ENCODE measurements around the gene ZBTB7C. TPM values are rescaled to one million over a fixed set of nuclear protein-coding genes. Genes with fewer than 3 reads are reported as not detected.

ZBTB7C gene
- polyA plus RNA-seq, 1 donor (not counting 4 experiments of a cell fraction or from before 2014, with no cell fraction given) = 0.58 TPM

DNA sequence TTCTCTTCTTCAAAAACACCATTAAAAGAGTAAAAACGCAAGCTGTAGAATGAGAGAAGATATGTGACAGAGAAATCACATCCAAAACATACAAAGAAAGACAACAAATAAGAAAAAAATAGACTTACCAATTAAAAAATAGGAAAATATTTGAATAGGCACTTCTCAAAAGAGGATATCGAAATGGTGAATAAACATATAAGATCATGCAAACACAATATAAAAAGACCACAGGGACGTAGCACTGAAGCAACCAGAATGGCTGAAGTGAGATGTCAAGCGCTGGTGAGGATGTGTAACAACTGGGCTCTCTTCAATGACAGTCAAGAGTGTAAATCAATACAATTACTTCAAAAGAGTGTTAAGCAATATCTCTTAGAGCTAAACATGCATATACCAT lies 202.3 kb downstream of the ZBTB7C start:
- H3K9me1 ChIP-seq (ENCODE audit: control insufficient read depth, extremely low read depth, insufficient read depth, low read length) = no peaks in the 10 kb centered on the region
- H3K4me3 ChIP-seq (ENCODE audit: control insufficient read depth in 2 of 3, extremely low read depth in 1 of 3, insufficient read depth in 2 of 3, low read depth in 1 of 3, low read length in 3 of 3) = no peak overlapping the region
- FAIRE-seq (no peak), DNase-seq (ENCODE audit: low read depth, low spot score) (no peak)
- no peak overlapping the region for H2AFZ ChIP-seq (ENCODE audit: control insufficient read depth, low read length)
- TF ChIP-seq EZH2 (IDR thresholded peaks at IDR 0.05; ENCODE audit: low read length) = no peak
- TF ChIP-seq, protein P1, sequence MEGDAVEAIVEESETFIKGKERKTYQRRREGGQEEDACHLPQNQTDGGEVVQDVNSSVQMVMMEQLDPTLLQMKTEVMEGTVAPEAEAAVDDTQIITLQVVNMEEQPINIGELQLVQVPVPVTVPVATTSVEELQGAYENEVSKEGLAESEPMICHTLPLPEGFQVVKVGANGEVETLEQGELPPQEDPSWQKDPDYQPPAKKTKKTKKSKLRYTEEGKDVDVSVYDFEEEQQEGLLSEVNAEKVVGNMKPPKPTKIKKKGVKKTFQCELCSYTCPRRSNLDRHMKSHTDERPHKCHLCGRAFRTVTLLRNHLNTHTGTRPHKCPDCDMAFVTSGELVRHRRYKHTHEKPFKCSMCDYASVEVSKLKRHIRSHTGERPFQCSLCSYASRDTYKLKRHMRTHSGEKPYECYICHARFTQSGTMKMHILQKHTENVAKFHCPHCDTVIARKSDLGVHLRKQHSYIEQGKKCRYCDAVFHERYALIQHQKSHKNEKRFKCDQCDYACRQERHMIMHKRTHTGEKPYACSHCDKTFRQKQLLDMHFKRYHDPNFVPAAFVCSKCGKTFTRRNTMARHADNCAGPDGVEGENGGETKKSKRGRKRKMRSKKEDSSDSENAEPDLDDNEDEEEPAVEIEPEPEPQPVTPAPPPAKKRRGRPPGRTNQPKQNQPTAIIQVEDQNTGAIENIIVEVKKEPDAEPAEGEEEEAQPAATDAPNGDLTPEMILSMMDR (optimal IDR thresholded peaks at IDR 0.05 in 1 of 3, IDR thresholded peaks at IDR 0.05 in 1 of 3, conservative IDR thresholded peaks at IDR 0.05 in 1 of 3; ENCODE audit: extremely low read depth in 1 of 3, insufficient read depth in 2 of 3, low read length in 3 of 3) = no peak
- H3K79me2 ChIP-seq (ENCODE audit: control insufficient read depth, insufficient read depth, low read length) = no peaks in the 10 kb centered on the region
- no peak overlapping the region for H3K9ac ChIP-seq (ENCODE audit: control insufficient read depth, extremely low read depth, insufficient read depth, low read length)
- no peaks in the 10 kb centered on the region for H4K20me1 ChIP-seq (ENCODE audit: control insufficient read depth, extremely low read depth, insufficient read depth, low read length)
- H3K36me3 ChIP-seq (ENCODE audit: control insufficient read depth in 2 of 2, extremely low read depth in 1 of 2, insufficient read depth in 2 of 2, low read length in 2 of 2) = no peaks in the 10 kb centered on the region
- H3K27me3 ChIP-seq (ENCODE audit: control insufficient read depth, extremely low read depth, insufficient read depth, low read length) = no peaks in the 10 kb centered on the region
- no peaks in the 10 kb centered on the region for H3K9me3 ChIP-seq (ENCODE audit: control insufficient read depth, low read depth, low read length)
- H3K4me1 ChIP-seq (ENCODE audit: control insufficient read depth, extremely low read depth, insufficient read depth, low read length) = peaks cover 13% of the 10 kb centered on the region
- no peak overlapping the region for H3K27ac ChIP-seq (ENCODE audit: control insufficient read depth, insufficient read depth, low read length)
- dilution Hi-C loops (cut with MboI; ENCODE audit: extremely low pct_ligation_motif_present, low sequenced_read_pairs) = no loop called here
- no peak overlapping the region for H3K4me2 ChIP-seq (ENCODE audit: control insufficient read depth, extremely low read depth, insufficient read depth, low read depth, low read length)

DNA sequence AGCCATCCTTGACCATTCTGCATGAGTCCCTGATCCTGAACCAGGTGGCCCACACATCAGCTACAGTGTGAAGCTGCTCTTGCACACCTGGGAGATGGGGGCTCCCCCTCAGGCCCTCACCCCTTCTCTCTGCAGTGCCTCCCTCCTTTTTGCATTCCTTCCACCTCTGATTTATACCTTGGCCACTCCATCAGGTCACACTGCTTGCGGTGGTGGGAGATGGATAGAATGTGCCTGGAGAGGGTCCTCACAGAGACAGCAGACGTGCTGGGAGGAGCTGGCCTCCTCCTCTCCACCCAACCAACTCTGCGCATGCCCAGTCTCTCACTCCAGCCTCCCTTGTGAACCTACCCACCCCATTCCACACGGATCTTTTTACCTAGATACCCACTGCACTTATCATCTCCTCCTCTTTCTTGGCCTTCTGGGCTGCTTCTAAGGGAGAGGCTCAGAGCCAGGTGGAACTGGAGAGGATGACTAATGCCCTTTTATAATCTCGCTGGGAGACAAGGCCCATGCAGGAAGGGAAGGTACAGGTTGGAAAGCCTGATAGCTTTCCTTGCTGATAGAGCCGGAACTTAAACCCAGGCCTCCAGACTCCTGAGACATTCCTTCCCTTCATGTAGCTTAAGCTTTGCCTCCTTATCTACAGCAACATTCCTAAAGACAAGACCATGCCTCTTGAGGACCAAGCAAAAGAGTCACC lies 205.1 kb downstream of the ZBTB7C start:
- Histone ChIP-seq H3K79me2 (ENCODE audit: control insufficient read depth, insufficient read depth, low read length) (no peaks in the 10 kb centered on the region), H3K9ac (ENCODE audit: control insufficient read depth, extremely low read depth, insufficient read depth, low read length) (no peak overlapping the region), H3K27me3 (ENCODE audit: control insufficient read depth, extremely low read depth, insufficient read depth, low read length) (no peaks in the 10 kb centered on the region), H3K9me1 (ENCODE audit: control insufficient read depth, extremely low read depth, insufficient read depth, low read length) (no peaks in the 10 kb centered on the region), H3K4me3 (ENCODE audit: control insufficient read depth in 2 of 3, extremely low read depth in 1 of 3, insufficient read depth in 2 of 3, low read depth in 1 of 3, low read length in 3 of 3) (no peak overlapping the region), H4K20me1 (ENCODE audit: control insufficient read depth, extremely low read depth, insufficient read depth, low read length) (no peaks in the 10 kb centered on the region), H3K4me1 (ENCODE audit: control insufficient read depth, extremely low read depth, insufficient read depth, low read length) (peaks cover 19% of the 10 kb centered on the region), H3K36me3 (ENCODE audit: control insufficient read depth in 2 of 2, extremely low read depth in 1 of 2, insufficient read depth in 2 of 2, low read length in 2 of 2) (no peaks in the 10 kb centered on the region), H3K27ac (ENCODE audit: control insufficient read depth, insufficient read depth, low read length) (no peak overlapping the region), H3K9me3 (ENCODE audit: control insufficient read depth, low read depth, low read length) (no peaks in the 10 kb centered on the region), H2AFZ (ENCODE audit: control insufficient read depth, low read length) (peak overlapping the region; percentile 35), H3K4me2 (ENCODE audit: control insufficient read depth, extremely low read depth, insufficient read depth, low read depth, low read length) (no peak overlapping the region)
- FAIRE-seq = peak; percentile 90
- TF ChIP-seq, protein P1 (optimal IDR thresholded peaks at IDR 0.05 in 1 of 3, IDR thresholded peaks at IDR 0.05 in 1 of 3, conservative IDR thresholded peaks at IDR 0.05 in 1 of 3; ENCODE audit: extremely low read depth in 1 of 3, insufficient read depth in 2 of 3, low read length in 3 of 3) = no peak
- TF ChIP-seq EZH2 (IDR thresholded peaks at IDR 0.05; ENCODE audit: low read length) = no peak
- dilution Hi-C loops (cut with MboI; ENCODE audit: extremely low pct_ligation_motif_present, low sequenced_read_pairs) = no loop called here
- peak; percentile 30 for DNase-seq (ENCODE audit: low read depth, low spot score)
